SK-N-SH (cell line): ENCODE measurements around the gene ADPRHL1. TPM values are rescaled to one million over a fixed set of nuclear protein-coding genes. Genes with fewer than 3 reads are reported as not detected.

ENCODE experiments used
- CTCF ChIA-PET: fragments of 300-600, 350-600 bp; formaldehyde crosslinking; extraction: SDS; loops from one replicate; lab custom pipeline; 2021; lab: Yijun Ruan, JAX
- POLR2A ChIA-PET: fragments of 350-600 bp; sonication (Branson Sonifier 250); formaldehyde crosslinking; extraction: SDS; loops from one replicate; lab custom pipeline; 2020; ENCODE audit warnings: antibody characterized with exemption, inconsistent platforms; lab: Yijun Ruan, JAX
- DNase-seq: peaks from one replicate; pipeline ENCODE4 v3.0.0; 2012
- H2AFZ ChIP-seq: fragments of 200-600 bp; sonication (generic); 2 replicates; pipeline ENCODE4 v1.8.1; 2016; ENCODE audit warnings: antibody characterized with exemption, mild to moderate bottlenecking, low read depth
- H3F3A ChIP-seq: fragments of 200-600 bp; sonication (generic); replicated peaks from 2 replicates; pipeline ENCODE3; 2016; ENCODE audit warnings: antibody characterized with exemption, mild to moderate bottlenecking; ENCODE audit not compliant: insufficient read depth
- H3K27ac ChIP-seq, 2 experiments: fragments of 200-500 bp in 1 of 2; fragments of 200-600 bp in 1 of 2; sonication (Bioruptor generic) in 1 of 2; sonication (generic), shearing (Covaris generic) in 1 of 2; 2 replicates each; pipeline versions ENCODE4 v1.5.1 to v1.6.1; 2014 to 2016; ENCODE audit warnings: low read depth in 2 of 2, inconsistent platforms in 1 of 2, low read length in 1 of 2, mild to moderate bottlenecking in 1 of 2, mixed read lengths in 1 of 2
- H3K27me3 ChIP-seq: fragments of 200-600 bp; sonication (generic), shearing (Covaris generic); 2 replicates; pipeline ENCODE4 v1.6.1; 2016; ENCODE audit warnings: mixed run types; ENCODE audit not compliant: insufficient read depth
- H3K36me3 ChIP-seq, 2 experiments: fragments of 200-500 bp in 1 of 2; fragments of 200-600 bp in 1 of 2; sonication (Bioruptor generic) in 1 of 2; sonication (generic) in 1 of 2; replicated peaks in 1 of 2; 2 replicates each; pipeline versions ENCODE3 to v1.5.1; 2014 to 2016; ENCODE audit warnings: low read length in 1 of 2, mild to moderate bottlenecking in 1 of 2; ENCODE audit not compliant: insufficient read depth in 2 of 2, control insufficient read depth in 1 of 2
- H3K4me1 ChIP-seq, 2 experiments: fragments of 200-500 bp in 1 of 2; fragments of 200-600 bp in 1 of 2; sonication (Bioruptor generic) in 1 of 2; sonication (generic), shearing (Covaris generic) in 1 of 2; 2 replicates each; pipeline versions ENCODE4 v1.5.1 to v1.6.1; 2014 to 2016; ENCODE audit warnings: low read depth in 1 of 2, low read length in 1 of 2, mixed run types in 1 of 2; ENCODE audit not compliant: insufficient read depth in 2 of 2, control insufficient read depth in 1 of 2
- H3K4me2 ChIP-seq: fragments of 200-600 bp; sonication (generic), shearing (Covaris generic); 2 replicates; pipeline ENCODE4 v1.6.1; 2017; ENCODE audit warnings: mixed run types
- H3K4me3 ChIP-seq, 2 experiments: fragments of 200-500 bp in 1 of 2; fragments of 200-600 bp in 1 of 2; sonication (Bioruptor generic) in 1 of 2; sonication (generic), shearing (Covaris generic) in 1 of 2; 2 replicates each; pipeline versions ENCODE4 v1.5.1 to v1.8.1; 2014 to 2016; ENCODE audit warnings: low read depth in 2 of 2, inconsistent platforms in 1 of 2, low read length in 1 of 2, mild to moderate bottlenecking in 1 of 2, mixed read lengths in 1 of 2, moderate library complexity in 1 of 2
- H3K79me2 ChIP-seq: fragments of 200-600 bp; sonication (generic); 2 replicates; pipeline ENCODE4 v1.8.1; 2017; ENCODE audit warnings: mild to moderate bottlenecking; ENCODE audit not compliant: insufficient read depth
- H3K9ac ChIP-seq: fragments of 200-600 bp; sonication (generic); 2 replicates; pipeline ENCODE4 v1.6.1; 2017; ENCODE audit warnings: mixed run types
- H3K9me2 ChIP-seq: fragments of 200-600 bp; sonication (generic); 2 replicates; pipeline ENCODE4 v1.6.1; 2017; ENCODE audit warnings: mixed run types
- H3K9me3 ChIP-seq: fragments of 200-600 bp; sonication (generic); 2 replicates; pipeline ENCODE4 v1.6.1; 2017; ENCODE audit warnings: mixed run types, mild to moderate bottlenecking, moderate library complexity
- H4K20me1 ChIP-seq: fragments of 200-600 bp; sonication (generic); 2 replicates; pipeline ENCODE4 v1.6.1; 2017; ENCODE audit warnings: mild to moderate bottlenecking, mixed run types; ENCODE audit not compliant: insufficient read depth
- CTCF ChIP-seq: fragments of 200-600 bp; sonication (generic); IDR thresholded peaks from 2 replicates; pipeline ENCODE4 v1.6.1; 2017; ENCODE audit warnings: antibody characterized with exemption, mild to moderate bottlenecking, moderate library complexity
- EZH2phosphoT487 ChIP-seq: fragments of 200-600 bp; sonication (generic); IDR thresholded peaks from 2 replicates; pipeline ENCODE4 v1.6.1; 2017; ENCODE audit warnings: low read depth, mixed run types, mild to moderate bottlenecking, antibody characterized with exemption, moderate library complexity, borderline replicate concordance
- GATA2 ChIP-seq: sonication (generic); formaldehyde crosslinking; IDR thresholded peaks from 2 replicates; pipeline ENCODE4 v1.5.0; 2020; ENCODE audit warnings: mild to moderate bottlenecking, missing genetic modification reagents
- JUND ChIP-seq: IDR thresholded peaks from 2 replicates; pipeline ENCODE4 v1.4.0; 2012
- MXI1 ChIP-seq: IDR thresholded peaks from 2 replicates; pipeline ENCODE4 v1.6.1; 2012; ENCODE audit warnings: mild to moderate bottlenecking, low read depth, low read length, improper control_type of control experiment
- RAD21 ChIP-seq: IDR thresholded peaks from 2 replicates; pipeline ENCODE4 v1.6.1; 2012; ENCODE audit warnings: mild to moderate bottlenecking, low read length
- RFX5 ChIP-seq: IDR thresholded peaks from 2 replicates; pipeline ENCODE4 v1.6.1; 2012; ENCODE audit warnings: mild to moderate bottlenecking, improper control_type of control experiment, low read length
- RXRA ChIP-seq: IDR thresholded peaks from 2 replicates; pipeline ENCODE4 v1.4.0; 2012; ENCODE audit warnings: low read depth, mild to moderate bottlenecking, borderline replicate concordance
- SIN3A ChIP-seq: IDR thresholded peaks from 2 replicates; pipeline ENCODE4 v1.6.1; 2012; ENCODE audit warnings: low read depth, mild to moderate bottlenecking, low read length, moderate library complexity, borderline replicate concordance
- TAF1 ChIP-seq: IDR thresholded peaks from 2 replicates; pipeline ENCODE4 v1.6.1; 2012; ENCODE audit warnings: low read depth, mild to moderate bottlenecking, low read length, moderate library complexity, borderline replicate concordance
- TEAD4 ChIP-seq: IDR thresholded peaks from 2 replicates; pipeline ENCODE4 v1.4.0; 2012; ENCODE audit warnings: mild to moderate bottlenecking, borderline replicate concordance; ENCODE audit not compliant: insufficient read depth
- USF1 ChIP-seq: IDR thresholded peaks from 2 replicates; pipeline ENCODE4 v1.4.0; 2012; ENCODE audit warnings: low read depth, borderline replicate concordance
- WGBS: methylation state at CpG from one replicate; pipeline ENCODE4 v1.1.6; 2017; ENCODE audit warnings: low lambda C conversion rate; 5-methylcytosine and 5-hydroxymethylcytosine counted together
- polyA plus RNA-seq, 3 experiments: library from polyadenylated mRNA; depleted of rRNA; stranded (reverse); fragments of >200 nt; gene quantifications; 2 replicates each; pipeline ENCODE4 v1.2.3, GENCODE V29; 2012
- TF ChIP-seq, protein P1 (sequence below): IDR thresholded peaks from 2 replicates; pipeline ENCODE4 v1.4.0; 2012; ENCODE audit warnings: low read depth
- TF ChIP-seq, protein P2 (sequence below): fragments of 150-350 bp; IDR thresholded peaks from 2 replicates; pipeline ENCODE4 v1.6.1; 2016; ENCODE audit warnings: mild to moderate bottlenecking, low read depth, low read length

Gene ADPRHL1
- polyA plus RNA-seq, 1 of the 3 experiments (the other 2 are of a cell fraction), result 1.0 TPM

- no peaks in the 10 kb centered on the region for H3K9me2 ChIP-seq
- no peak overlapping the region for H3K9ac ChIP-seq
- H3K79me2 ChIP-seq, result peaks cover 11% of the 10 kb centered on the region; the same call in 1 of the 2 replicates
- no peak overlapping the region for H2AFZ ChIP-seq
- peaks cover 2% of the 10 kb centered on the region for H3F3A ChIP-seq
- H4K20me1 ChIP-seq, result 0 out of 2 replicates have a peak, but pooled peaks cover 4% of the 10 kb centered on the region
- no peak for DNase-seq
- no peaks in the 10 kb centered on the region for H3K9me3 ChIP-seq
- no peaks in the 10 kb centered on the region for H3K4me1 ChIP-seq
- no peak overlapping the region for H3K4me2 ChIP-seq
- ChIA-PET CTCF (interaction anchor here (1.2 kb wide), 2 partner anchors 13 to 92 kb away, joined by 3 to 5 read pairs; no protein-coding TSS in a partner anchor), POLR2A (no interaction called here)
- WGBS, result 99% methylated on average over 10 of the region's 10 CpGs
- peaks cover 13 to 30% of the 10 kb centered on the region in 2 experiments for H3K36me3 ChIP-seq
- no peak overlapping the region for H3K4me3 ChIP-seq
- no peak overlapping the region for H3K27ac ChIP-seq
- TF ChIP-seq TAF1, result no peak
- TF ChIP-seq, all 33 proteins: peak for 0
- no peaks in the 10 kb centered on the region for H3K27me3 ChIP-seq
Measured at GRCh38 chr13:113470073-113470472, 16.8 kb upstream of the ADPRHL1 start.

DNA sequence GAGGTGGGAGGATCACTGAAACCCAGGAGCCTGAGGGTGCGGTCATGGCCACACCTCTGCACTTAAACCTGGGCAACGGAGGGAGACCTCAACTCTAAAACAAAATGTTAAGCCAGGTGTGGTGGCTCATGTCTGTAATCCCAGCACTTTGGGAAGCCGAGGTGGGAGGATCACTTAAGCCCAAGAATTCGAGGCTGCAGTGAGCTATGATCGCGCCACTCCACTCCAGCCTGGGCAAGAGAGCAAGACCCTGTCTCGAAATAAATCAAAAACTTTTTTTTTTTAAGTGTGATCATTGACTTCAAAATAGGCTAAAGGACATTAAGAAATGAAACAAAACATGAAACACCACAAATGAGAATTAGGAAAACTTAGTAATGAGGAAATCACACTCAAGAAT is 16.3 kb upstream of the ADPRHL1 start:
- H3F3A ChIP-seq, result peaks cover 2% of the 10 kb centered on the region
- CTCF ChIA-PET, result interaction anchor here (0.8 to 1.2 kb wide), 3 partner anchors 10 to 92 kb away, joined by 3 to 5 read pairs (median 3); no protein-coding TSS in a partner anchor
- POLR2A ChIA-PET, result no interaction called here

GRCh38 chr13:113468472-113469201 is 15.3 kb upstream of the ADPRHL1 start:
- H4K20me1 ChIP-seq, result 0 out of 2 replicates have a peak, but pooled peaks cover 4% of the 10 kb centered on the region
- H3K4me2 ChIP-seq, result no peak overlapping the region
- no peak overlapping the region for H2AFZ ChIP-seq
- H3K4me3 ChIP-seq, result no peak overlapping the region
- H3K27me3 ChIP-seq, result no peaks in the 10 kb centered on the region
- H3K4me1 ChIP-seq, result no peaks in the 10 kb centered on the region
- H3K9me3 ChIP-seq, result no peaks in the 10 kb centered on the region
- no peak overlapping the region for H3K9ac ChIP-seq
- TF ChIP-seq SIN3A, result no peak
- no peak for TF ChIP-seq CTCF
- TF ChIP-seq, protein P1, sequence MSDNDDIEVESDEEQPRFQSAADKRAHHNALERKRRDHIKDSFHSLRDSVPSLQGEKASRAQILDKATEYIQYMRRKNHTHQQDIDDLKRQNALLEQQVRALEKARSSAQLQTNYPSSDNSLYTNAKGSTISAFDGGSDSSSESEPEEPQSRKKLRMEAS, result no peak
- TF ChIP-seq JUND, result no peak
- no peak for TF ChIP-seq GATA2 (CRISPR knock-in tag)
- no peak for TF ChIP-seq RFX5
- TF ChIP-seq MXI1, result no peak
- no peak for TF ChIP-seq EZH2phosphoT487
- TF ChIP-seq, all 33 proteins: peak for 0
- H3K79me2 ChIP-seq, result peaks cover 11% of the 10 kb centered on the region; the same call in 1 of the 2 replicates
- peaks cover 19 to 21% of the 10 kb centered on the region in 2 experiments for H3K36me3 ChIP-seq
- DNase-seq, result no peak
- WGBS, result 97% methylated on average over 22 of the region's 22 CpGs
- H3K27ac ChIP-seq, result no peak overlapping the region
- H3F3A ChIP-seq, result peaks cover 2% of the 10 kb centered on the region
- ChIA-PET CTCF (interaction anchor here (0.8 to 3.0 kb wide), 4 partner anchors 11 to 93 kb away, joined by 3 to 24 read pairs (median 4); no protein-coding TSS in a partner anchor), POLR2A (no interaction called here)
- no peaks in the 10 kb centered on the region for H3K9me2 ChIP-seq

More for the DNA sequence above, 16.3 kb upstream of the ADPRHL1 start:
- no peaks in the 10 kb centered on the region for H3K9me3 ChIP-seq
- no peak for TF ChIP-seq TEAD4
- TF ChIP-seq, protein P2, sequence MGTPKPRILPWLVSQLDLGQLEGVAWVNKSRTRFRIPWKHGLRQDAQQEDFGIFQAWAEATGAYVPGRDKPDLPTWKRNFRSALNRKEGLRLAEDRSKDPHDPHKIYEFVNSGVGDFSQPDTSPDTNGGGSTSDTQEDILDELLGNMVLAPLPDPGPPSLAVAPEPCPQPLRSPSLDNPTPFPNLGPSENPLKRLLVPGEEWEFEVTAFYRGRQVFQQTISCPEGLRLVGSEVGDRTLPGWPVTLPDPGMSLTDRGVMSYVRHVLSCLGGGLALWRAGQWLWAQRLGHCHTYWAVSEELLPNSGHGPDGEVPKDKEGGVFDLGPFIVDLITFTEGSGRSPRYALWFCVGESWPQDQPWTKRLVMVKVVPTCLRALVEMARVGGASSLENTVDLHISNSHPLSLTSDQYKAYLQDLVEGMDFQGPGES, result no peak
- no peak for TF ChIP-seq USF1
- no peak for TF ChIP-seq RXRA
- no peak for TF ChIP-seq RAD21
- no peaks in the 10 kb centered on the region for H3K9me2 ChIP-seq
- peaks cover 11% of the 10 kb centered on the region; the same call in 1 of the 2 replicates for H3K79me2 ChIP-seq
- no peaks in the 10 kb centered on the region for H3K4me1 ChIP-seq
- H3K4me3 ChIP-seq, result no peak overlapping the region
- H3K9ac ChIP-seq, result no peak overlapping the region
- H3K4me2 ChIP-seq, result no peak overlapping the region
- 0 out of 2 replicates have a peak, but pooled peaks cover 4% of the 10 kb centered on the region for H4K20me1 ChIP-seq
- 97% methylated on average over 7 of the region's 7 CpGs for WGBS
- H3K27ac ChIP-seq, result no peak overlapping the region
- no peak for DNase-seq
- H3K36me3 ChIP-seq, result peaks cover 13 to 29% of the 10 kb centered on the region in 2 experiments
- H2AFZ ChIP-seq, result no peak overlapping the region
- H3K27me3 ChIP-seq, result no peaks in the 10 kb centered on the region
